GM12872 (cell line): Measurements from ENCODE around the gene GRB7.

Experiments
- TF ChIP-seq, protein P1 (sequence below): IDR thresholded peaks from 3 replicates; pipeline ENCODE4 v1.5.1; 2011; ENCODE audit warnings: low read depth, mild to moderate bottlenecking, low read length, moderate library complexity; ENCODE audit not compliant: insufficient read depth

The GRB7 gene

DNA sequence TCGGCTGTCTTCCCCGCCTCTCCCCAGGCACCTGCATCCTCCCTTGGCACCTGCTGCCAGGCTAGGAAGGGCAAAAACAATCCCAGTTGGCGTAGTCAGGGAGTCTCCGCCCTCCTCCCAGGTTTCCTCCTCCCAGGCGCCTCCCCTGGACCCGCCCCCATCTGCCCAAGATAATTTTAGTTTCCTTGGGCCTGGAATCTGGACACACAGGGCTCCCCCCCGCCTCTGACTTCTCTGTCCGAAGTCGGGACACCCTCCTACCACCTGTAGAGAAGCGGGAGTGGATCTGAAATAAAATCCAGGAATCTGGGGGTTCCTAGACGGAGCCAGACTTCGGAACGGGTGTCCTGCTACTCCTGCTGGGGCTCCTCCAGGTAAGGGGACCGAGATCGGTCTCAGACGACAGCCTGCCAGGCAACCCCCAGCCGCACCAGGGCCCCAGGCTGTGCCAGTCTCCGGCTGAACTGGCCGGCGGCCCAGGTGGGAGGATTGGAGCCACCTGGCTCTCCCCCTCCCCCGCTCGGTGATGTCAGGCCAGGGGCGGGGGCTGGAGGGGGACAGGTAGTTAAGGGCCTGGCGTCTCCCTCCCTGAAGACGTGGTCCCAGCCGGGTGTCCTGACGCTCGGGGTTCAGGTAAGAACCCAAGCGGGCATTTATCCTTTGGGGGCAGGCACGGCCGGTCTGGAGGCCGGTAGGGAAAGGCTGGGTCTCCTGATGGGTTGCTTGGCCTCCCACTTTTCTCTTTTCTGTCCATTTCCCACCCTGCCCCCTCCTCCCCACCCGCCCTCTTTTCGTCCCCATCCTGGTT is at the start of gene GRB7:
TSS of gene GRB7 (plus strand) at position 179 of the 808 bp plus-strand sequence. CDS start 4,364 bp downstream, outside the sequence.
- TF ChIP-seq, protein P1, sequence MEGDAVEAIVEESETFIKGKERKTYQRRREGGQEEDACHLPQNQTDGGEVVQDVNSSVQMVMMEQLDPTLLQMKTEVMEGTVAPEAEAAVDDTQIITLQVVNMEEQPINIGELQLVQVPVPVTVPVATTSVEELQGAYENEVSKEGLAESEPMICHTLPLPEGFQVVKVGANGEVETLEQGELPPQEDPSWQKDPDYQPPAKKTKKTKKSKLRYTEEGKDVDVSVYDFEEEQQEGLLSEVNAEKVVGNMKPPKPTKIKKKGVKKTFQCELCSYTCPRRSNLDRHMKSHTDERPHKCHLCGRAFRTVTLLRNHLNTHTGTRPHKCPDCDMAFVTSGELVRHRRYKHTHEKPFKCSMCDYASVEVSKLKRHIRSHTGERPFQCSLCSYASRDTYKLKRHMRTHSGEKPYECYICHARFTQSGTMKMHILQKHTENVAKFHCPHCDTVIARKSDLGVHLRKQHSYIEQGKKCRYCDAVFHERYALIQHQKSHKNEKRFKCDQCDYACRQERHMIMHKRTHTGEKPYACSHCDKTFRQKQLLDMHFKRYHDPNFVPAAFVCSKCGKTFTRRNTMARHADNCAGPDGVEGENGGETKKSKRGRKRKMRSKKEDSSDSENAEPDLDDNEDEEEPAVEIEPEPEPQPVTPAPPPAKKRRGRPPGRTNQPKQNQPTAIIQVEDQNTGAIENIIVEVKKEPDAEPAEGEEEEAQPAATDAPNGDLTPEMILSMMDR = no peak

DNA sequence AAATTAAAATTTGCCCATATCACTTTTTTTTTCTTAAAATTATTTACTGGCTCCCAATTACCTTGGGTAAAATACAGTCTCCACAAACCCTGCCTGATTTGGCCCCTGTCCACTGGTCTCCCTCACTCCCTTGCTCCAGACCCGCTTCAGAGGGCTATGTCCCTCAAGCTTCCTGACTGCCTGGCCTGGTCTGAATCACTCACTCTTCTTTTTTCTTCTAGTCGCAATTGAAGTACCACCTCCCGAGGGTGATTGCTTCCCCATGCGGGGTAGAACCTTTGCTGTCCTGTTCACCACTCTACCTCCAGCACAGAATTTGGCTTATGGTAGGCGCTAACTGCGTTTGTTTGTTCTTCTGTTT is 49.3 kb upstream of the GRB7 start:
- TF ChIP-seq, protein P1 = no peak

DNA sequence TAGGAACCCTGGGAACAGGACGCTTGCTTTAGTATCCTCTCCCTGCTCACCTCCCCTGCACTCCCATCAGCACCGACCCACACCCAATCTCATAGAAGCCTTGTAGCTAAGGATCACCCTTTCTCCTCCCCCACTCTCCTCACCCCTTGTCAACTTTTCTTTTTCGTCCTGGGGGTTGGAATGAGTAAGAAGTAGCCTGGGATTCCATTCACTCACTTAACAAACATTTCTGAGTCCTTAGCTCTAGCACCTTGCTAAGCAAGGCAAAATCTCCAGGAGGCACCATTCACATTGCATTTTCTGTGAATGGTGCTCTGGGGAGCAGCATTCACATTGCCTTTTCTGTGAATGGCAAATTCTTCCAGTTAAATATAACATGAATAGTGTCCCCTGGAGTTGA is 48.8 kb upstream of the GRB7 start:
- TF ChIP-seq, protein P1 = no peak

DNA sequence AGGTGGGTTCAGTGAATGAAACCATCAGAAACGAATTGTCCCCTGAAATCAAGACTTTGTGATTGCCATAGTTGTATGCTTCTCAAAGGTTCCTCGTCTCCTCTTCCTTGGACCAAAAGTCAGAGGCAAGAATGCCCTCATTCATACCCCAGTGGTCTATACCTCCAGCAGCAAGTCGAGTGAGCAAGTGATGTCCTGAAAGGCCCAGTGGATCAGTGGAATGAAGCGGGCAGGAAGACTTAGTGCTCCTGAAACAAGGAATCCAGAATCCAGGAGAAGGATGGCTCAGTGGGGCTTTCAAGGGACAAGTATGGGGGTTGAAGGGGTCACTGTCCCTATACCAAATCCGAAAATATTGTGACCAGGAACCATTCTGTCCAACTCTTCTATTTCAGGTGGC is 43.1 kb upstream of the GRB7 start:
- TF ChIP-seq, protein P1 = no peak

DNA sequence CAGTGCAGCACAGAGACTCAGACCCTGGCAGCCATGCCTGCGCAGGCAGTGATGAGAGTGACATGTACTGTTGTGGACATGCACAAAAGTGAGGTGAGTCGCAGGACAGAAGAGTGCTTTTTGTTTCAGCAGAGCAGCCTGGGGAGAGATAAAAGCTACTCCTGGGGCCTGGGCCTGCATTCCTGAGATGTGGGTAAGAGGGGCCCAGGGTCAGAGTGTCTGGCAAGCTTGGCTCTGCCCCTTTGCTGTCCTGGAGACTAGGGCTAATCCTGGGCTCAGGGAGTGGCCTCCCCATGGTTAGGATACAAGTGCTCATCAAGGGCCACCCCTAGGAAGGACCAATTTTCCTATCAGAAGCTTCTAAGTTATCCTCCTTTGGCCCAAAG is 42.7 kb upstream of the GRB7 start:
- TF ChIP-seq, protein P1 = no peak

DNA sequence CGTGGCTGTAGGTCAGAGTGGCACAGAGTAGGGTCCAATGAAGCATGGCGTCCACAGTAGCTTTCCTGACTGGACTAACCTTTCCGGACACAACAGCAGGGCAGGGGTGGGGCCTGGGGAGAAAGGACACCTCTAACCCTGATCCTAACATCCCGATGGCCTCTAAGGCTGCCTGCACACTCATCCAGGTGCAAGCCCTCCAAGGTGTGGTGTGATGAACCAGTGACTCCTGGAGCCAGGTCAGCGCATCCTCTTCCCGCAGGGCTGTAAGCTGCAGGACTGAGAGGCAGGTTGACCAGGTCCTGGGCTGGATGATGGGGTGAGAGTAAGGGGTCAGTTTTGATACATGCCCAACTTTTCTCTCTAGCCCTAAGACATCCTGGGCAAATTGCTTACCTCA is 41.0 kb upstream of the GRB7 start:
- TF ChIP-seq, protein P1 = no peak

DNA sequence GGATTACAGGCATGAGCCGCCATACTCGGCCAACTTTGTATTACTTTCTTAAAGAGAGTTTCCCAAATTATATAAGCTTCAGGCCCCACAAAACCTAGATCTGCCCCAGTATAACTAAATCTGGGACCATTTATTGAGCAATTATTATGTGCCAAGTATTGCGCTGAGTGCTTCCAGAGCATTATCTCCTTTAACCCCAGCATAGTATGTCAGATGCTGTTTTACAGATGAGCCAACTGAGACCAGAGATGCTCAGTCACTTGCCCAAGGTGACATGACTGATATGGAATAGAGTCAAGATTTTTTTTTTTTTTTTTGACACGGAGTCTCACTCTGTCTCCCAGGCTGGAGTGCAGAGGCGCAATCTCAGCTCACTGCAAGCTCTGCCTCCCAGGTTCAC is 39.8 kb upstream of the GRB7 start:
- TF ChIP-seq, protein P1 = no peak
